ENCODE results near the gene VPS13A.

GRCh38 chr9:77257275-77257674 is 79.9 kb downstream of the VPS13A start:
- TF ChIP-seq POLR2A (IDR thresholded peaks at IDR 0.05) (no peak), CTCF (IDR thresholded peaks at IDR 0.05) (no peak)
